Measurements from ENCODE around the gene PDCD4.

- TF ChIP-seq CBX2 (IDR thresholded peaks at IDR 0.05; ENCODE audit: insufficient read depth, low read length, poor library complexity, severe bottlenecking) (no peak), CTCF (IDR thresholded peaks at IDR 0.05 in 2 of 3, conservative IDR thresholded peaks at IDR 0.05 in 1 of 3; ENCODE audit: insufficient read depth in 2 of 3, low read depth in 1 of 3, low read length in 3 of 3) (no peak)
These were observed 20.6 kb upstream of the PDCD4 start for GRCh38 chr10:110851020-110851612.
